Activated T-helper 2 cell treated with anti-CD3 and anti-CD28 coated beads, Interferon-gamma antibody, Interleukin-2, Interleukin-4, amounts not matched to agents 10 μg/mL and 5 μg/mL and 100 μg/mL, durations not matched to agents 14 hours and 24 hours and 36 hours (primary cell): ENCODE measurements around the gene GRK5. TPM values are rescaled to one million over a fixed set of nuclear protein-coding genes. Genes with fewer than 3 reads are reported as not detected.
"Not testable (repeated sequence)": the region's sequence is repeated elsewhere in the genome, so short reads cannot be mapped to it uniquely, and the experiment has no call there.

Experiments used
- DNase-seq: peaks from one replicate; pipeline ENCODE4 v3.0.0; 2021; ENCODE audit warnings: low spot score
- H3K27ac Mint-ChIP-seq: one replicate; pipeline ENCODE4 v1.8.0; 2021; ENCODE audit warnings: mixed read lengths
- H3K27me3 Mint-ChIP-seq: one replicate; pipeline ENCODE4 v1.8.0; 2021; ENCODE audit warnings: low read depth, mixed read lengths
- H3K36me3 Mint-ChIP-seq: one replicate; pipeline ENCODE4 v1.8.0; 2021; ENCODE audit warnings: low read depth, mixed read lengths
- H3K4me1 Mint-ChIP-seq: one replicate; pipeline ENCODE4 v1.8.0; 2021; ENCODE audit warnings: low read depth, mixed read lengths
- H3K4me3 Mint-ChIP-seq: one replicate; pipeline ENCODE4 v1.8.0; 2021; ENCODE audit warnings: low read depth, mild to moderate bottlenecking, moderate library complexity, mixed read lengths
- H3K9me3 Mint-ChIP-seq: one replicate; pipeline ENCODE4 v1.8.0; 2021; ENCODE audit warnings: mixed read lengths
- intact Hi-C: fragments of 100-400 bp; cut with micrococcal nuclease; formaldehyde crosslinking; loops from one replicate; pipeline ENCODE4 v1.15.1; 2023
- total RNA-seq: library from RNA; stranded (reverse); gene quantifications from 2 replicates; pipeline ENCODE4 v1.2.3, GENCODE V29; 2022

GRK5 gene
- total RNA-seq, 1 donor from 2014 or later: 24.4 TPM

DNA sequence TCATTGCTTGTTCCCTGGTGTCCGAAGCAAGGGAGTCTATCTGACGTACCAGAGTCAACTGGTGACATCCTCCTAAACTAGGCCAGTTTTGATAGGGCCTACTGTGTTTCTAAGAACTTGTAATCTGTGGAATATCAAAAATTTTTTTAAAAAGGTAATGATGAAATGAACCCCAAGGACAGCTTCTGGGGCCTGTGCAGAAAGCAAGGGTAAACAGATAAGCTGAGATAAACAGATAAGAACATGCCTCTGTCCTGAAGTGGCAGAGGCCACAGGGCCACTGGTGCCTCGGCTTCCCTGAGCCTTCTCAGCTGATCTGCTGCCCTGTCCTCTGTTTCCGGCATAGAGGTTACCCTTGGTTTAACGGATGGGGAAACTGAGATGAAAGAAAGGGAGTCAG lies 8.8 kb downstream of the GRK5 start:
- intact Hi-C loops: no loop called here
- Mint-ChIP-seq H3K27me3 (no peaks in the 10 kb centered on the region), H3K4me3 (no peak overlapping the region), H3K4me1 (peaks cover 63% of the 10 kb centered on the region), H3K9me3 (no peaks in the 10 kb centered on the region), H3K27ac (no peak overlapping the region), H3K36me3 (peaks cover 27% of the 10 kb centered on the region)
- DNase-seq: no peak

DNA sequence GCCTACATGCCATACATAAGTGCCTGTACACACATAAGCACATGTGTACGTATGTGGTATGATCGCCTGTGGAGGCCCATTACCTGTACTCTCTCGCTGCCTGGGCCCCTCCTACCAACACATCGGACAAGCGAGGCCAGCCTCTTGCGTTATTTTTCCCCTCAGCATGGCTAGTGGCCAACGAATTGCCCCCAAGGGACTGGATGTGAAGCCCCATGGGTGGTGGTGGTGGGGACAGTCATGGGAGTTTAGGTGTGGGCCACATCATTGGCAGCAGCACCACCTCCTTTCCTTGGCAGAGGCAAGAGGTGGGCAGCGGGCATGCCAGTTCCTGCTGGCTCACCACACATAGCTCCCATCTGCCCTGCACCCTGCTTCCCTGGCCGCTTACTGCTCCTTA lies 10.0 kb downstream of the GRK5 start:
- Mint-ChIP-seq H3K27ac (no peak overlapping the region), H3K9me3 (no peaks in the 10 kb centered on the region), H3K27me3 (no peaks in the 10 kb centered on the region), H3K4me1 (peaks cover 61% of the 10 kb centered on the region), H3K4me3 (no peak overlapping the region), H3K36me3 (peaks cover 28% of the 10 kb centered on the region)
- intact Hi-C loops: no loop called here
- no peak for DNase-seq

DNA sequence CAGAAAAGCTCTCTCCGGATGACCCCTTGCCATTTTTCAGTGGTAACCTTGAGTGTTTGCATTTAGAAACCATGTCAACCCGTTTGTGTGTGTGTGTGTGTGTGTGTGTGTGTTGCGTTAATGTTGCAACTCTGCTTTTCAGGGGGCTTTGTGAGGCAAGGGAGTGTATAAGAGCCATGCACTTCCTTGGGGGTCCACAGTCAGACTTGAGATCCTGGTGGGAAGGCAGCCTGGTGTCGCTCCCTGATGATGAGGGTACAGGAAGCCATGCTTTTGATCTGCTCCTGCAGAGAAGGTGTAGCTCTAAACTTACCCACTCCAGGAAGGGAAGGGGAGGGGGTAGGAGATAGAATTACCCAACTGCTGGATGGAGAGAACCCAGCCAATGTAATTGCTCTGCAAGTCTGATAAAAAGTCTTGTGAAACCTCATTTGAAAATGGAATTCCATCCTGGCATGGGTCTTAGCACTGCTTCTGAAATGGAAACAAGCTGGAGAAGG lies 10.7 kb downstream of the GRK5 start:
- H3K27me3 Mint-ChIP-seq: no peaks in the 10 kb centered on the region
- intact Hi-C loops: no loop called here
- H3K36me3 Mint-ChIP-seq: peaks cover 22% of the 10 kb centered on the region
- no peak overlapping the region for H3K27ac Mint-ChIP-seq
- H3K9me3 Mint-ChIP-seq: no peaks in the 10 kb centered on the region
- no peak overlapping the region for H3K4me3 Mint-ChIP-seq
- DNase-seq: no peak
- H3K4me1 Mint-ChIP-seq: peaks cover 55% of the 10 kb centered on the region

DNA sequence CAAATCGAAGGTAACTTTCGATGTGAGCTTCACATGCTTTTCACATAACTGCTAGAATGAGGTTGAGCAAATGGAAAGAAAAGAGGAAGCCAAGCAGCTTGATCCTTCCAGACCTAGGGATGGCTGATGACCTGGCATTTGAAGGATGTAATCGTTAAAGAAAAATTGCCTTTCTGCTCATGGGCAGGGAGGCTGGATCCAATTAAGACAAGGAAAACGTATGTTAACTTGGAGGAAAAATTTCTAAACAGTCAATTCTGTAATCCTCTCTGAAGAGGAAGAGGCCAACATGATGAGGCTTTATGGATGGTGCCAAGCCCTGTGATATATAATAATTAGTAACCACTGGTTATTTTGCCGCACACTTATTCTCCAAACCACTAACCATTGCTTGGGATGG lies 12.5 kb downstream of the GRK5 start:
- no peaks in the 10 kb centered on the region for H3K27me3 Mint-ChIP-seq
- intact Hi-C loops: loop anchor here (2.0 kb wide), 1 partner anchor 31 kb away; no protein-coding TSS in a partner anchor
- H3K4me3 Mint-ChIP-seq: no peak overlapping the region
- no peak for DNase-seq
- H3K9me3 Mint-ChIP-seq: no peaks in the 10 kb centered on the region
- H3K36me3 Mint-ChIP-seq: peaks cover 17% of the 10 kb centered on the region
- peaks cover 43% of the 10 kb centered on the region for H3K4me1 Mint-ChIP-seq
- no peak overlapping the region for H3K27ac Mint-ChIP-seq

DNA sequence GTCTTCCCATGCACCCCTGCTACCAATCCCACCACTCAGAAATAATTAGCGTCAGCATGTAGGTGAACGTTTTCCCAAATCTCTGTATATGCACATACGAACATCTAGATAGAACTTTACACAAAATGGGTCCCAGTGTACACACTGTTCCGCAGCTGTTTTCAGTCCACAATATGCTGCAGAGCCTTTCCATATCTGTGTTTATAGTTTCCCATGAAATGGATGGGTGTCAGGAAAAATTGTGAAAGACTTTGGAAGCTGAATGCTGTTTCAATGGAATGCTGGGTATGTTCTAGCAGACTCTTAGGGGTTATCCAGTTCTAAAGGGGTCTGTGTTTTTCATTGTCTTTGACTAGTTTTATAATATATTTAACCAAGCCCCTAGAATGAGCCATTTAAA lies 13.8 kb downstream of the GRK5 start:
- Mint-ChIP-seq H3K27me3 (no peaks in the 10 kb centered on the region), H3K36me3 (peaks cover 10% of the 10 kb centered on the region), H3K27ac (no peak overlapping the region), H3K9me3 (no peaks in the 10 kb centered on the region), H3K4me1 (peaks cover 32% of the 10 kb centered on the region), H3K4me3 (no peak overlapping the region)
- intact Hi-C loops: loop anchor here (1.0 to 2.0 kb wide), 2 partner anchors 9 to 30 kb away; no protein-coding TSS in a partner anchor
- no peak for DNase-seq

DNA sequence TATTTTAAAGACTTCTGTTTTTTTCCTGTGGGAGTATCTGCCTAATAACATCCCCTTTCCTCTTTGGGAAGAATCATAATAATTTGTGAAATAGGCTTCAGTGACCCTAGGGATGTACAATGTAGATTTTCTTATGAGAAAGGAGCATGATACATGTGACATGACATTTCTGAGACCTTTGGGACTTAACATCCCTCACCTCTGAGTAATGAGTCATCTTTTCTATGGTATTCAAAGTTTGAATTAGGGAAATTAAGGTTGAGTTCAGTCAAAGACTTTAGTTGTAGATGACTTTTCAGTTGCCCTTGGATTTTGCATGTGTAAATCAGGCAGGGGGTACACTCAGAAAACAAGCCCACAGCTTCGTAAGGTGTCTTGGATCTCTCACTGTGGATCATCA lies 14.3 kb downstream of the GRK5 start:
- intact Hi-C loops: loop anchor here (1.0 to 2.0 kb wide), 2 partner anchors 9 to 29 kb away; no protein-coding TSS in a partner anchor
- H3K27ac Mint-ChIP-seq: peak overlapping the region; percentile 88

DNA sequence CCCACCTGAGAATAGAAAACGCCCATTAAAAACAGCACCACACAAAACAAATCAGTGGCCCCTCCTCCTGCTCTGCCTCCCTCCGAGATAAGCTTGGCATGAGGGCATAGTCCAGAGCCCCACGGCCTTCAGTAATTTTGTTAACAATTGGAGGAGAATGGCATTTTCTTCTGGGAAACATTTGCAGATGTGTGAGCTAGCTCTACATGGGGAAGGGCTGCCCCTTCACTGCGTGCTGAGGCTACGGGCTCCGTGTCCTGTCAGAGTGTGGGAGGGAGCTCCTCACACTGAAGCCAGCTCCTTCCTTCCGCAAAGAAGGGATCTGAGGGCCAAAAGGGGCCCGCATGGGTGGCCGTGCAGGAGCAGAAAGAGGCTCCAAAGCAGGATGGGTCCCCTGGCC lies 15.2 kb downstream of the GRK5 start:
- no peaks in the 10 kb centered on the region for H3K27me3 Mint-ChIP-seq
- DNase-seq: no peak
- H3K4me1 Mint-ChIP-seq: peaks cover 27% of the 10 kb centered on the region
- peaks cover 10% of the 10 kb centered on the region for H3K36me3 Mint-ChIP-seq
- no peaks in the 10 kb centered on the region for H3K9me3 Mint-ChIP-seq
- no peak overlapping the region for H3K4me3 Mint-ChIP-seq
- intact Hi-C loops: no loop called here
- H3K27ac Mint-ChIP-seq: peak overlapping the region; percentile 88

More for the DNA sequence above, 14.3 kb downstream of the GRK5 start:
- H3K9me3 Mint-ChIP-seq: no peaks in the 10 kb centered on the region
- H3K36me3 Mint-ChIP-seq: peaks cover 10% of the 10 kb centered on the region
- H3K4me3 Mint-ChIP-seq: no peak overlapping the region
- no peak for DNase-seq
- peaks cover 30% of the 10 kb centered on the region for H3K4me1 Mint-ChIP-seq
- no peaks in the 10 kb centered on the region for H3K27me3 Mint-ChIP-seq

DNA sequence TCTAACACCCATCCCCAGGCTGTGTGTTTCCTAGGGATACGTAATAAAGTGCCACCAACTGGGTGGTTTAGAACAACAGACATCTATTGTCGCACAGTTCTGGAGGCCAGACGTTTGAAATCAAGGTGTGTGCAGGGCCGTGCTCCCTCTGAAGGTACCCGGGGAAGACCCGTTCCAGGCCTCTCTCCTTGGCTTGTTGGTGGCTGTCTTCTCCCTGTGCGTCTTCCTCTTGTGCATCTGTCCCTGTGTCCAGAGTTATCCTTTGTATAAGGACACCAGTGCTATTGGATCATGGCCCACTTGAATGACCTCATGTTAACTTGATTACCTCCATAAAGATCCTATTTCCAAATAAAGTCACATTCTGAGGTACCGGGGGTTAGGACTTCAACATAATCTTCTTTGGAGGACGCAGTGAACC lies 15.6 kb downstream of the GRK5 start:
- H3K27ac Mint-ChIP-seq: peak overlapping the region; percentile 40
- no peaks in the 10 kb centered on the region for H3K27me3 Mint-ChIP-seq
- intact Hi-C loops: no loop called here
- DNase-seq: no peak
- H3K36me3 Mint-ChIP-seq: peaks cover 13% of the 10 kb centered on the region
- no peak overlapping the region for H3K4me3 Mint-ChIP-seq
- no peaks in the 10 kb centered on the region for H3K9me3 Mint-ChIP-seq
- H3K4me1 Mint-ChIP-seq: peaks cover 25% of the 10 kb centered on the region

DNA sequence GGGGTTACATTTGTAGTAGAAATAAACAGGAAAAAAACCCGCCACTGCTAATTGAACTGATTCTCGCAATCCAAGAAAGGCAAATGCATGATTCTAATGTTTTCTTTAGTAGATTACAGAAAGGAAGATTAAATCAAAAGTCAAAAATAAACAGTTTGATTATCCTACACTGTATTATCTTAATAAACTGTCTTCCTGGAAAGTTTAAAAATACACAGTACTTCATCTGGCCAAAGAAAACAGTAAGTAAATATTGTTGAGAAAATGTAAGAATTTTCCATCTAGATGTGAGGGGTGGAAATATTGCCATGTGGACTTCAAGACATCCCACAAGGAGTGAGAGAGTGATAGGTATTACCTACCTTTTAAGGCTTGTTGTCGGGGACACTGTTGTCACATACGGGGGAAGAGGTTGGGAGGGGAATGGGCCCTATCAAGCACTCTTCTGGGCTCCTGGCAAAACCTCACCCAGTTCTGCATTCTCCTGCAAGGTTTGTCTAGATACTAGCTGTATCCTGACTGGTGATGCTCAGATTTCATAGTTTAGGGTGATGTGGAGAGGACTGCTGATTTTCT lies 17.8 kb downstream of the GRK5 start:
- intact Hi-C loops: no loop called here

DNA sequence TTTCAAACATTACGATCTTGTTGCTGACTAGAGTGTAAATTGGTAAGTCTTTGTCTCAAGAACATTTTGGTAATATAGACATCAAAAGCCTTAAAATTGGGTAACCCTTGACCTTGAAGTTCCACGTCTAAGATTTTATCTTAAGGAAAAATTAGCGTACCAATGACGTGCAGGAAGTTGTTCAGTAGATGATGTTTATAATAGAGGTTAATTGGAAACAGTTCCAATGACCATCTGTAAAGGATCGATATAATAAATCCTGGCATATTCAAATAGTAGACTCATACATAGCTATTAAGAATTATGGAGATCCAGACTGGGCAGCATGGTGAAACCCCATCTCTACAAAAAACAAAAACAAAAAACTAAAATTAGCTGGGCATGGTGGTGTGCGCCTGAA lies 20.5 kb downstream of the GRK5 start:
- H3K27ac Mint-ChIP-seq: no peak overlapping the region
- no peaks in the 10 kb centered on the region for H3K27me3 Mint-ChIP-seq
- intact Hi-C loops: no loop called here
- peaks cover 25% of the 10 kb centered on the region for H3K9me3 Mint-ChIP-seq
- peaks cover 41% of the 10 kb centered on the region for H3K36me3 Mint-ChIP-seq
- no peak for DNase-seq
- H3K4me3 Mint-ChIP-seq: no peak overlapping the region
- H3K4me1 Mint-ChIP-seq: peaks cover 21% of the 10 kb centered on the region

More for the DNA sequence above, 17.8 kb downstream of the GRK5 start:
- H3K4me3 Mint-ChIP-seq: no peak overlapping the region
- H3K27me3 Mint-ChIP-seq: no peaks in the 10 kb centered on the region
- H3K27ac Mint-ChIP-seq: no peak overlapping the region
- H3K4me1 Mint-ChIP-seq: peaks cover 16% of the 10 kb centered on the region
- no peak for DNase-seq
- H3K36me3 Mint-ChIP-seq: peaks cover 22% of the 10 kb centered on the region
- H3K9me3 Mint-ChIP-seq: peaks cover 5% of the 10 kb centered on the region

DNA sequence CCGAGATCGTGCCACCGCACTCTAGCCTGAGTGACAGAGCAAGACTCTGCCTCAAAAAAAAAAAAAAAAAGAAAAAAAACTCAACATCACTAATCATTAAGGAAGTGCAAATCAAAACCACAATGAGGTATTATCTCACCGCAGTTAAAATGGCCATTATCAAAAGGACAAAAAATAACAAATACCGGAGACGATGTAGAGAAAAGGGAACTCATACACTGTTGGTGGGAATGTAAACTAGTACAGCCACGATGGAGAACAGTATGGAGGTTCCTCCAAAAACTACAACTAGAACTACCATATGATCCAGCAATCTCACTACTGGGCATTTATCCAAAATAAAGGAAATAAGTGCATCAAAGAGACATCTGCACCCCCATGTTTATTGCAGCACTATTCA lies 24.3 kb downstream of the GRK5 start:
- Mint-ChIP-seq H3K27me3 (no peaks in the 10 kb centered on the region), H3K9me3 (peaks cover 25% of the 10 kb centered on the region), H3K36me3 (peaks cover 42% of the 10 kb centered on the region), H3K4me3 (no peak overlapping the region), H3K4me1 (peaks cover 34% of the 10 kb centered on the region), H3K27ac (no peak overlapping the region)
- no peak for DNase-seq
- intact Hi-C loops: loop anchor here (2.0 kb wide), 1 partner anchor 19 kb away; no protein-coding TSS in a partner anchor

DNA sequence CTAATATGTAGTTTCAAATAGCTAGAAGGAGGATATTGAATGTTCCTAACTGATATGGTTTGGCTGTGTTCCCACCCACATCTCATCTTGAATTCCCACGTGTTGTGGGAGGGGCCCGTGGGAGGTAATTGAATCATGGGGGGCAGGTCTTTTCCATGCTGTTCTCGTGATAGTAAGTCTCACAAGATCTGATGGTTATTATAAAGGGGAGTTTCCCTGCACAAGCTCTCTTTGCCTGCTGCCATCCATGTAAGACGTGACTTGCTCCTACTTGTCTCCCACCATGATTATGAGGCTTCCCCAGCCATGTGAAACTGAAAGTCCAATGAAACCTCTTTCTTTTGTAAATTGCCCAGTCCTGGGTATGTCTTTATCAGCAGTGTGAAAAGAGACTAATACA lies 25.1 kb downstream of the GRK5 start:
- peak overlapping the region; percentile 45 for H3K27ac Mint-ChIP-seq
- peaks cover 42% of the 10 kb centered on the region for H3K36me3 Mint-ChIP-seq
- H3K9me3 Mint-ChIP-seq: peaks cover 25% of the 10 kb centered on the region
- DNase-seq, H3K27me3 Mint-ChIP-seq, H3K4me3 Mint-ChIP-seq: not testable (repeated sequence)
- peaks cover 41% of the 10 kb centered on the region for H3K4me1 Mint-ChIP-seq
- intact Hi-C loops: loop anchor here (2.0 kb wide), 1 partner anchor 20 kb away; no protein-coding TSS in a partner anchor

DNA sequence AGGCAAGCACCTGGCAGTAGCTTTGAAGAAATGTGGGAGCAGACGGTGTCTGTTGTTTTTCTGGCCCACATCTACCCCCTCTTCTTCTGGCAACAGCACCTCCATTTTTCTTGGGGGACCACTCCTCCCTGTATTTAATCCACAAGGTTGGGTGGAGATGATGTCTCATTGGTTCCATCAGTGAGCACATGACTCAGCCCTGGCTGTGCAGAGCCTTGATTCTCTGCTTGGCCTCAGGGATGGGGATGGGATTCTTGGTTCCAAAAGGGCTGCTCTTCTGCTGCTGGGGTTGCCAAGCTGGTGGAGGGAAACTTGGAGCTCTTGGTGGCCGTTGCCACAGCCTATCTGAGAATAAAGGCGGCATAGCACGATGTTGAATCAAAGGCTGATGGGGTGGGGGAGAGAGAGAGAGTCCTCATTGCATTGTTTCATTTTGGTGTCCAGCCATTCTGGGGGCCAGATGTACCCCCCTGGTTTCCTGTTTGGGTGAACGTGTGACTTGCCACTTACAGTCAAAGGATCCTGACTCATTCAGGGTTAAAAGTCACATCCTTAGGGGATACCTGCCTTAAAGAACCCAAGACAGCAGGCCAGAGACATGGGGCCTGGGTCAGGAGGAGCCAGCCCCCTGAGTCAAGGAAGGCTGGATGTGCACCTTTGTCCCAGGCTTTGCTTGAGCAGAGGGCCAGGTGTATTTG lies 25.9 kb downstream of the GRK5 start:
- Mint-ChIP-seq H3K27me3 (no peaks in the 10 kb centered on the region), H3K4me1 (peaks cover 50% of the 10 kb centered on the region), H3K4me3 (peak overlapping the region; percentile 2), H3K36me3 (peaks cover 39% of the 10 kb centered on the region), H3K27ac (peak overlapping the region; percentile 73), H3K9me3 (peaks cover 25% of the 10 kb centered on the region)
- intact Hi-C loops: loop anchor here (2.0 kb wide), 1 partner anchor 20 kb away; no protein-coding TSS in a partner anchor
- DNase-seq: no peak
